ENCODE results near the gene FEZ2.

FEZ2 gene

GRCh38 chr2:36587101-36587500 lies 10.9 kb downstream of the FEZ2 start:
- DNase-seq (ENCODE audit: low spot score), result no peak

- no peak for DNase-seq (ENCODE audit: low spot score)
Measured at GRCh38 chr2:36586672-36587071, 11.3 kb downstream of the FEZ2 start.

- DNase-seq (ENCODE audit: low spot score), result no peak
Measured at GRCh38 chr2:36584148-36584794, 13.7 kb downstream of the FEZ2 start.

GRCh38 chr2:36582951-36583350 lies 15.0 kb downstream of the FEZ2 start:
- DNase-seq (ENCODE audit: low spot score), result no peak

- DNase-seq (ENCODE audit: low spot score), result no peak
Measured at GRCh38 chr2:36582538-36582937, 15.4 kb downstream of the FEZ2 start.

GRCh38 chr2:36579297-36579664 lies 18.7 kb downstream of the FEZ2 start:
- DNase-seq (ENCODE audit: low spot score), result no peak

GRCh38 chr2:36578343-36579296 lies 19.3 kb downstream of the FEZ2 start:
- DNase-seq (ENCODE audit: low spot score), result peak; percentile 51

GRCh38 chr2:36577884-36578283 lies 20.1 kb downstream of the FEZ2 start:
- no peak for DNase-seq (ENCODE audit: low spot score)

- no peak for DNase-seq (ENCODE audit: low spot score)
Measured at GRCh38 chr2:36574560-36574959, 23.4 kb downstream of the FEZ2 start.

GRCh38 chr2:36573165-36573564 lies 24.8 kb downstream of the FEZ2 start:
- no peak for DNase-seq (ENCODE audit: low spot score)

GRCh38 chr2:36572719-36573059 lies 25.3 kb downstream of the FEZ2 start:
- no peak for DNase-seq (ENCODE audit: low spot score)

- DNase-seq (ENCODE audit: low spot score), result no peak
Measured at GRCh38 chr2:36572054-36572718, 25.8 kb downstream of the FEZ2 start.

- DNase-seq (ENCODE audit: low spot score), result no peak
Measured at GRCh38 chr2:36570416-36570815, 27.6 kb downstream of the FEZ2 start.

GRCh38 chr2:36569267-36569856 lies 28.6 kb downstream of the FEZ2 start:
- DNase-seq (ENCODE audit: low spot score), result peak; percentile 22

- peak; percentile 78 for DNase-seq (ENCODE audit: low spot score)
Measured at GRCh38 chr2:36568516-36569246, 29.3 kb downstream of the FEZ2 start.

- peak; percentile 56 for DNase-seq (ENCODE audit: low spot score)
Measured at GRCh38 chr2:36567711-36568408, 30.1 kb downstream of the FEZ2 start.

- no peak for DNase-seq (ENCODE audit: low spot score)
Measured at GRCh38 chr2:36566887-36567286, 31.1 kb downstream of the FEZ2 start.

- DNase-seq (ENCODE audit: low spot score), result no peak
Measured at GRCh38 chr2:36565712-36566111, 32.3 kb downstream of the FEZ2 start.

GRCh38 chr2:36564377-36564930 lies 33.5 kb downstream of the FEZ2 start:
- no peak for DNase-seq (ENCODE audit: low spot score)

- DNase-seq (ENCODE audit: low spot score), result peak; percentile 15
Measured at GRCh38 chr2:36562973-36563532, 34.9 kb downstream of the FEZ2 start.

- DNase-seq (ENCODE audit: low spot score), result peak; percentile 60
Measured at GRCh38 chr2:36562240-36562639, 35.7 kb downstream of the FEZ2 start.
